ENCODE results near the gene PFKFB3. TPM values are rescaled to one million over a fixed set of nuclear protein-coding genes. Genes with fewer than 3 reads are reported as not detected.
A peak's percentile ranks its signal among the peaks of the same experiment; 100 is the strongest.
"Not testable (repeated sequence)": the region's sequence is repeated elsewhere in the genome, so short reads cannot be mapped to it uniquely, and the experiment has no call there.

Gene PFKFB3
- total and polyA plus RNA-seq, 2 of the 4 experiments (the other 2 are of a cell fraction), result 34.1 to 45.5 TPM

DNA sequence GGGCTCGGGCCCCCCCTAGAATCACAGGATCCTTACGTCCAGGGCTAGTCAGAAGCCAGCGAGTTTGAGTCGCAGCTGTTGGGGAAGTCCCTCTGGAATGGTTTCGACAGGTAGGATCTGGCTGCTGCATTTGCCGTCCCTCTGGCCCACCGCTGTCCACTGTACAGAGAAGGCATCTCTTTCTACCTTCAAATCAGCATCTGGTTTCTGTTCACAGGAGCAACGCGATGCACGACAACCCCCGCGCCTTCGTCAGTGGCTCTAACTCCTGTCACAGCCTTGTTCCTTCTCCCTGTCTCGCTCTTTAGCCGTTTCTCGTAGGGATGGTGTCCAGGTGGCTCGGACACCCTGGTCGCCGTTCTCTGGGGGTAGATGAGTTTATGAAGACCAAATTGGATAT lies 11.2 kb upstream of the PFKFB3 start:
- intact Hi-C loops (cut with micrococcal nuclease) (no loop called here), in situ Hi-C loops (cut with MboI; ENCODE audit: low sequenced_read_pairs) (no loop called here), dilution Hi-C loops (cut with HindIII; ENCODE audit: low sequenced_read_pairs, unreplicated experiment) (no loop called here)
- Histone ChIP-seq H3K18ac (ENCODE audit: low read depth, low read length) (peak overlapping the region; percentile 56; the same call in 1 of the 2 replicates), H2AFZ (replicated peaks; ENCODE audit: low read length, poor library complexity) (peak overlapping the region; percentile 60), H3K9ac (ENCODE audit: low read depth, low read length) (no peak overlapping the region), H3K4me1 (ENCODE audit: control insufficient read depth, insufficient read depth, low read length) (peaks cover 23% of the 10 kb centered on the region), H3K9me3 (ENCODE audit: control insufficient read depth, insufficient read depth, low read length) (no peaks in the 10 kb centered on the region), H4K8ac (ENCODE audit: low read depth in 2 of 2, low read length in 2 of 2) (no peak overlapping the region; a peak in 1 of 4 replicates), H4K5ac (ENCODE audit: low read depth, low read length) (peak overlapping the region; percentile 14; the same call in 1 of the 2 replicates), H3K27ac (ENCODE audit: insufficient read depth, low read length) (peak overlapping the region; percentile 17; the same call in 1 of the 2 replicates), H2AK5ac (ENCODE audit: low read depth, low read length) (peak overlapping the region; percentile 85; the same call in 1 of the 2 replicates), H2BK120ac (ENCODE audit: low read depth, low read length) (peak overlapping the region; percentile 21; the same call in 1 of the 2 replicates), H2BK20ac (ENCODE audit: low read depth, low read length) (0 out of 2 replicates have a peak overlapping the region, but pooled peaks have one; percentile 10), H3K23ac (ENCODE audit: low read depth, low read length) (peak overlapping the region; percentile 20; the same call in 1 of the 2 replicates), H2AK9ac (replicated peaks; ENCODE audit: low read depth, low read length, poor library complexity) (peak overlapping the region; percentile 58), H3K4ac (ENCODE audit: low read depth, low read length) (peak overlapping the region; percentile 78; the same call in 1 of the 2 replicates), H3K9me1 (ENCODE audit: insufficient read depth, low read length) (peaks cover 27% of the 10 kb centered on the region), H3K14ac (replicated peaks; ENCODE audit: low read depth, low read length) (peak overlapping the region; percentile 63; the same call in 1 of the 2 replicates), H4K20me1 (ENCODE audit: insufficient read depth, low read length) (peaks cover 48% of the 10 kb centered on the region), H3K4me2 (ENCODE audit: low read depth, low read length) (peak overlapping the region; percentile 16; the same call in 1 of the 2 replicates), H3K36me3 (ENCODE audit: control insufficient read depth, insufficient read depth, low read length) (no peaks in the 10 kb centered on the region), H3K56ac (ENCODE audit: extremely low read depth, insufficient read depth, low read length) (no peak overlapping the region), H2BK15ac (ENCODE audit: low read depth, low read length) (peak overlapping the region; percentile 71; the same call in 1 of the 3 replicates), H3K27me3 (ENCODE audit: control insufficient read depth, insufficient read depth, low read length) (no peaks in the 10 kb centered on the region), H4K91ac (ENCODE audit: insufficient read depth, low read depth, low read length) (no peak overlapping the region; the same call in 1 of the 2 replicates), H3K4me3 (ENCODE audit: insufficient read depth, low read depth, low read length) (no peak overlapping the region), H3K79me1 (ENCODE audit: low read depth in 1 of 2, low read length in 2 of 2) (peaks cover 43 to 79% of the 10 kb centered on the region in 2 experiments), H2BK5ac (ENCODE audit: low read depth, low read length, poor library complexity, severe bottlenecking) (no peak overlapping the region)
- no TSS peak for BruUV-seq (replicated peaks)
- CTCF ChIA-PET, result no interaction called here
- TF ChIP-seq RAD21 (IDR thresholded peaks at IDR 0.05; ENCODE audit: low read length) (no peak), NFE2L2 (IDR thresholded peaks at IDR 0.05; ENCODE audit: low read depth, low read length) (no peak), MXI1 (IDR thresholded peaks at IDR 0.05; ENCODE audit: borderline replicate concordance, low read depth, low read length) (no peak), RFX5 (IDR thresholded peaks at IDR 0.05; ENCODE audit: low read depth, low read length) (no peak), BHLHE40 (IDR thresholded peaks at IDR 0.05; ENCODE audit: low read depth, low read length) (no peak), MAZ (IDR thresholded peaks at IDR 0.05; ENCODE audit: borderline replicate concordance, low read depth, low read length) (no peak), CHD1 (IDR thresholded peaks at IDR 0.05; ENCODE audit: low read depth, low read length) (no peak)
- ATAC-seq (ENCODE audit: low read depth) (no peak), DNase-seq (no peak)
- POLR2A ChIA-PET (ENCODE audit: unreplicated experiment), result interaction anchor here (0.6 kb wide), 1 partner anchor 24 kb away, joined by 4 read pairs; no protein-coding TSS in a partner anchor
- 91% methylated on average over 6 of the region's 19 CpGs; no CpG with 5 or more reads in 1 of the 2 experiments for WGBS, 2 experiments (ENCODE audit: extremely low coverage in 2 of 2, insufficient read length in 1 of 2)

DNA sequence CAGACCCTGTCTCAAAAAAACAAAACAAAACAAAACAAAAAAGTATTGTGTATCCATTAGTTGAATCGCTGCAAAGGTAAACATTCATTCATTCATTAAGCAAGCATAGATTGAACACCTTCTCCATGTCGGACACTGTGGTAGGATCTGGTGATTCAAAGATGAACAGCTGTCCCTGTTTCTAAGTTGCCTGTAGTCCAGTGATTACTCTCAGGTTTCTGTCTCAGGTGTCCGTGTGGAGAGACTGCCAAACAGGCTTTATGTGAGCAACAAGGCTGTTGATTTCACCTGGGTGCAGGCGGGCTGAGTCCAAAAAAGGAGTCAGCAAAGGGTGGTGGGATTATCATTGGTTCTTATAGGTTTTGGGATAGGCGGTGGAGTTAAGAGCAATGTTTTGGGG lies 9.4 kb upstream of the PFKFB3 start:
- H4K91ac ChIP-seq (ENCODE audit: insufficient read depth, low read depth, low read length); H2BK20ac ChIP-seq (ENCODE audit: low read depth, low read length); H3K9me3 ChIP-seq (ENCODE audit: control insufficient read depth, insufficient read depth, low read length); H2BK120ac ChIP-seq (ENCODE audit: low read depth, low read length); intact Hi-C loops (cut with micrococcal nuclease); H4K5ac ChIP-seq (ENCODE audit: low read depth, low read length); H2AK5ac ChIP-seq (ENCODE audit: low read depth, low read length); H3K56ac ChIP-seq (ENCODE audit: extremely low read depth, insufficient read depth, low read length); in situ Hi-C loops (cut with MboI; ENCODE audit: low sequenced_read_pairs); H3K36me3 ChIP-seq (ENCODE audit: control insufficient read depth, insufficient read depth, low read length); H3K18ac ChIP-seq (ENCODE audit: low read depth, low read length); H2BK5ac ChIP-seq (ENCODE audit: low read depth, low read length, poor library complexity, severe bottlenecking); H2AK9ac ChIP-seq (replicated peaks; ENCODE audit: low read depth, low read length, poor library complexity); H3K27ac ChIP-seq (ENCODE audit: insufficient read depth, low read length); H2AFZ ChIP-seq (replicated peaks; ENCODE audit: low read length, poor library complexity); H3K23ac ChIP-seq (ENCODE audit: low read depth, low read length); H3K4ac ChIP-seq (ENCODE audit: low read depth, low read length); H3K4me2 ChIP-seq (ENCODE audit: low read depth, low read length); H2BK15ac ChIP-seq (ENCODE audit: low read depth, low read length); ATAC-seq (ENCODE audit: low read depth); DNase-seq; H3K9ac ChIP-seq (ENCODE audit: low read depth, low read length); CTCF ChIA-PET; H3K4me3 ChIP-seq (ENCODE audit: insufficient read depth, low read depth, low read length); H4K8ac ChIP-seq (ENCODE audit: low read depth in 2 of 2, low read length in 2 of 2); H3K27me3 ChIP-seq (ENCODE audit: control insufficient read depth, insufficient read depth, low read length); BruUV-seq (replicated peaks); H3K14ac ChIP-seq (replicated peaks; ENCODE audit: low read depth, low read length); dilution Hi-C loops (cut with HindIII; ENCODE audit: low sequenced_read_pairs, unreplicated experiment): not testable (repeated sequence)
- Histone ChIP-seq H3K4me1 (ENCODE audit: control insufficient read depth, insufficient read depth, low read length) (peaks cover 23% of the 10 kb centered on the region), H4K20me1 (ENCODE audit: insufficient read depth, low read length) (peaks cover 48% of the 10 kb centered on the region), H3K79me1 (ENCODE audit: low read depth in 1 of 2, low read length in 2 of 2) (peaks cover 40 to 76% of the 10 kb centered on the region in 2 experiments), H3K9me1 (ENCODE audit: insufficient read depth, low read length) (peaks cover 25% of the 10 kb centered on the region)
- POLR2A ChIA-PET (ENCODE audit: unreplicated experiment), result interaction anchor here (0.6 kb wide), 1 partner anchor 27 kb away, joined by 3 read pairs; no protein-coding TSS in a partner anchor
- no CpG with 5 or more reads among the region's 5 CpGs for WGBS, 2 experiments (ENCODE audit: extremely low coverage in 2 of 2, insufficient read length in 1 of 2)
